ENCODE measurements around the gene IKBKE.

The IKBKE gene

DNA sequence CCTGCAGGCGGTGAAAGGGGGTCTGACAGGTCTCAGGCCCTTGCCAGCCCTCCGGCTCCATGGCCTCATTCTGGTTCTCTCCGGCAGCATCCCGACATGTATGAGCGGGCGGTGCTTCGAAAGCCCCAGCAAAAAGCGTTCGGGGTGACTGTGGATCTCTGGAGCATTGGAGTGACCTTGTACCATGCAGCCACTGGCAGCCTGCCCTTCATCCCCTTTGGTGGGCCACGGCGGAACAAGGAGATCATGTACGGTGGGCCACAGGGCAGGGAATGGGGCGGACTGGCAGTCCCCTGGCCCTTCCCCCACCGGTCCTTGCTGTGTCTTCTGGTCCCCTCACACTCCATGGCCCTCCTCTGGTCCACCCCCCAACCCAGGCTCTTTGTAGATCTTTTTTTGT, 6.3 kb downstream of the IKBKE start:
- TF ChIP-seq ZBTB7A (IDR thresholded peaks at IDR 0.05; ENCODE audit: low read depth) (no peak), EGR1 (IDR thresholded peaks at IDR 0.05) (no peak), YY1 (IDR thresholded peaks at IDR 0.05; ENCODE audit: low read depth) (no peak), FOXM1 (IDR thresholded peaks at IDR 0.05; ENCODE audit: borderline replicate concordance, low read depth) (no peak), NFIC (IDR thresholded peaks at IDR 0.05) (no peak), CREB1 (IDR thresholded peaks at IDR 0.05; ENCODE audit: low read depth) (no peak), CEBPB (IDR thresholded peaks at IDR 0.05) (no peak), TCF12 (IDR thresholded peaks at IDR 0.05; ENCODE audit: low read depth) (no peak), RAD21 (IDR thresholded peaks at IDR 0.05; ENCODE audit: low read depth) (no peak), EP300 (IDR thresholded peaks at IDR 0.05; ENCODE audit: borderline replicate concordance) (no peak), TAF1 (IDR thresholded peaks at IDR 0.05; ENCODE audit: low read depth) (no peak), TEAD4 (IDR thresholded peaks at IDR 0.05) (no peak)
- TF ChIP-seq, protein P1, sequence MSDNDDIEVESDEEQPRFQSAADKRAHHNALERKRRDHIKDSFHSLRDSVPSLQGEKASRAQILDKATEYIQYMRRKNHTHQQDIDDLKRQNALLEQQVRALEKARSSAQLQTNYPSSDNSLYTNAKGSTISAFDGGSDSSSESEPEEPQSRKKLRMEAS (IDR thresholded peaks at IDR 0.05) = no peak
- TF ChIP-seq, protein P2, sequence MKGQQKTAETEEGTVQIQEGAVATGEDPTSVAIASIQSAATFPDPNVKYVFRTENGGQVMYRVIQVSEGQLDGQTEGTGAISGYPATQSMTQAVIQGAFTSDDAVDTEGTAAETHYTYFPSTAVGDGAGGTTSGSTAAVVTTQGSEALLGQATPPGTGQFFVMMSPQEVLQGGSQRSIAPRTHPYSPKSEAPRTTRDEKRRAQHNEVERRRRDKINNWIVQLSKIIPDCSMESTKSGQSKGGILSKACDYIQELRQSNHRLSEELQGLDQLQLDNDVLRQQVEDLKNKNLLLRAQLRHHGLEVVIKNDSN (IDR thresholded peaks at IDR 0.05) = no peak
- TF ChIP-seq, protein P3, sequence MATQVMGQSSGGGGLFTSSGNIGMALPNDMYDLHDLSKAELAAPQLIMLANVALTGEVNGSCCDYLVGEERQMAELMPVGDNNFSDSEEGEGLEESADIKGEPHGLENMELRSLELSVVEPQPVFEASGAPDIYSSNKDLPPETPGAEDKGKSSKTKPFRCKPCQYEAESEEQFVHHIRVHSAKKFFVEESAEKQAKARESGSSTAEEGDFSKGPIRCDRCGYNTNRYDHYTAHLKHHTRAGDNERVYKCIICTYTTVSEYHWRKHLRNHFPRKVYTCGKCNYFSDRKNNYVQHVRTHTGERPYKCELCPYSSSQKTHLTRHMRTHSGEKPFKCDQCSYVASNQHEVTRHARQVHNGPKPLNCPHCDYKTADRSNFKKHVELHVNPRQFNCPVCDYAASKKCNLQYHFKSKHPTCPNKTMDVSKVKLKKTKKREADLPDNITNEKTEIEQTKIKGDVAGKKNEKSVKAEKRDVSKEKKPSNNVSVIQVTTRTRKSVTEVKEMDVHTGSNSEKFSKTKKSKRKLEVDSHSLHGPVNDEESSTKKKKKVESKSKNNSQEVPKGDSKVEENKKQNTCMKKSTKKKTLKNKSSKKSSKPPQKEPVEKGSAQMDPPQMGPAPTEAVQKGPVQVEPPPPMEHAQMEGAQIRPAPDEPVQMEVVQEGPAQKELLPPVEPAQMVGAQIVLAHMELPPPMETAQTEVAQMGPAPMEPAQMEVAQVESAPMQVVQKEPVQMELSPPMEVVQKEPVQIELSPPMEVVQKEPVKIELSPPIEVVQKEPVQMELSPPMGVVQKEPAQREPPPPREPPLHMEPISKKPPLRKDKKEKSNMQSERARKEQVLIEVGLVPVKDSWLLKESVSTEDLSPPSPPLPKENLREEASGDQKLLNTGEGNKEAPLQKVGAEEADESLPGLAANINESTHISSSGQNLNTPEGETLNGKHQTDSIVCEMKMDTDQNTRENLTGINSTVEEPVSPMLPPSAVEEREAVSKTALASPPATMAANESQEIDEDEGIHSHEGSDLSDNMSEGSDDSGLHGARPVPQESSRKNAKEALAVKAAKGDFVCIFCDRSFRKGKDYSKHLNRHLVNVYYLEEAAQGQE (IDR thresholded peaks at IDR 0.05; ENCODE audit: low read depth) = no peak

DNA sequence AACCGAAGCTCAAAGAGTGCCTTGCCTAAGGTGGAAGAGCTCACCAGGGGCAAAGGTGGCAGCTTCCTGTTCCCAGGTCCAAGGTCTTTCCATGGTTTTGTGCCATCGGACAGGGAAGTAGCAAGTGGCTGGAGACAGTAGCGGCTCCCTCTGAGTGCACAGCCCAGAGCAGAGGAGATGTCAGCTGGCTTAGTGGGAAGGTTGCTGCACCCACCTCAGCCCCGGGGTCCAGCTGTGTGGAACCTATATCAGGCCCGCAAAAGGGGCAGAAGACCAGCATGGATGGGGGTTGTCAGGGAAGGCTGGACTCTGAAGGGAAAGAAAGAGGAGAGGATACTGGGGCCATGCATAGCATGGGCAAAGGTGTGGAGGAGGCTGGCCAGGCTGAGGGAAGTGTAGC, 6.8 kb downstream of the IKBKE start:
- TF ChIP-seq TCF12 (IDR thresholded peaks at IDR 0.05; ENCODE audit: low read depth) (no peak), ZBTB7A (IDR thresholded peaks at IDR 0.05; ENCODE audit: low read depth) (no peak), CREB1 (IDR thresholded peaks at IDR 0.05; ENCODE audit: low read depth) (no peak)
- TF ChIP-seq, protein P3 (IDR thresholded peaks at IDR 0.05; ENCODE audit: low read depth) = no peak
- TF ChIP-seq, protein P1 (IDR thresholded peaks at IDR 0.05) = no peak

DNA sequence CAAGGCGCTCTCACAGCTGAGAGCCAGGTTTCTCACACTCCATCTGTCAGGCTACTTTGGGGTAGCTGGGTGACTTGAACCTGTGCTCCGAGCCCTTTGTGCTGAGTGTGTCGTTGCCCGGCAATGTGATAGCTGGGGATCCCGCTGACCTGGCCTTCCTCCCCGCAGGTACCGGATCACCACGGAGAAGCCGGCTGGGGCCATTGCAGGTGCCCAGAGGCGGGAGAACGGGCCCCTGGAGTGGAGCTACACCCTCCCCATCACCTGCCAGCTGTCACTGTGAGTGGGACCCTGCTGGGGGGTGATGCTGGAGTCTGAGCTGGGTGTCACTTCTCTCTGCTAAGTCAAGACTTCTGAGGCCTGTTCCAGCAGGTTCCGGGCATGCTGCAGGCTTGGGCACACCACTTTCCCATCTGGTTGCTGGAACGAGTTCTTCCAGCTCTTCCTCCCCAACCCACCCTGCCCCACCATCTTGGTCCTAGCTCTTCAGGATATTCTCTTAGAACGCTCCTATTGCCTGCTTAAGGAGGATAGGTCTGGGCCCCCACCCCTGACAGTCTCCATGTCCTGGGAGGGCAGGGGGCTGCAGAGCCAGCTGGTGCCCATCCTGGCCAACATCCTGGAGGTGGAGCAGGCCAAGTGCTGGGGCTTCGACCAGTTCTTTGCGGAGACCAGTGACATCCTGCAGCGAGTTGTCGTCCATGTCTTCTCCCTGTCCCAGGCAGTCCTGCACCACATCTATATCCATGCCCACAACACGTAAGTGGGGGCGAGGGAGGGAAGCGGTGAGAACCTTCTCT, 7.5 kb downstream of the IKBKE start:
- no peak for TF ChIP-seq TAF1 (IDR thresholded peaks at IDR 0.05; ENCODE audit: low read depth)
- no peak for TF ChIP-seq NFIC (IDR thresholded peaks at IDR 0.05)
- TF ChIP-seq EGR1 (IDR thresholded peaks at IDR 0.05) = no peak
- TF ChIP-seq TEAD4 (IDR thresholded peaks at IDR 0.05) = no peak
- TF ChIP-seq, protein P1 (IDR thresholded peaks at IDR 0.05) = no peak
- TF ChIP-seq, protein P3 (IDR thresholded peaks at IDR 0.05; ENCODE audit: low read depth) = no peak
- TF ChIP-seq, protein P2 (IDR thresholded peaks at IDR 0.05) = no peak
- TF ChIP-seq CREB1 (IDR thresholded peaks at IDR 0.05; ENCODE audit: low read depth) = no peak
- no peak for TF ChIP-seq TCF12 (IDR thresholded peaks at IDR 0.05; ENCODE audit: low read depth)
- TF ChIP-seq FOXM1 (IDR thresholded peaks at IDR 0.05; ENCODE audit: borderline replicate concordance, low read depth) = no peak
- TF ChIP-seq RAD21 (IDR thresholded peaks at IDR 0.05; ENCODE audit: low read depth) = no peak
- no peak for TF ChIP-seq ZBTB7A (IDR thresholded peaks at IDR 0.05; ENCODE audit: low read depth)
- no peak for TF ChIP-seq CEBPB (IDR thresholded peaks at IDR 0.05)
- TF ChIP-seq EP300 (IDR thresholded peaks at IDR 0.05; ENCODE audit: borderline replicate concordance) = no peak
- TF ChIP-seq YY1 (IDR thresholded peaks at IDR 0.05; ENCODE audit: low read depth) = no peak

DNA sequence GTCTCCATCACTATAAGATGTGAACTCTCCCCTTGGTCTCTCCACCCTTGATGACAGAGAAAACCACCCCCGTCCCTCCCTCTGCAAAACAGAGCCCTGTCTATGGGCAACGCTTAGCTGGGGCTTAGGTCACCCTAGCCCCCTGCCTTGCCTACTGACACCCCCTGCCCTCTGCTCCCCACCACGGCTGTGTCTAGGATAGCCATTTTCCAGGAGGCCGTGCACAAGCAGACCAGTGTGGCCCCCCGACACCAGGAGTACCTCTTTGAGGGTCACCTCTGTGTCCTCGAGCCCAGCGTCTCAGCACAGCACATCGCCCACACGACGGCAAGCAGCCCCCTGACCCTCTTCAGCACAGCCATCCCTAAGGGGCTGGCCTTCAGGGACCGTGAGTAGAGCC, 8.5 kb downstream of the IKBKE start:
- no peak for TF ChIP-seq TEAD4 (IDR thresholded peaks at IDR 0.05)
- no peak for TF ChIP-seq NFIC (IDR thresholded peaks at IDR 0.05)
- TF ChIP-seq EP300 (IDR thresholded peaks at IDR 0.05; ENCODE audit: borderline replicate concordance) = no peak
- TF ChIP-seq, protein P3 (IDR thresholded peaks at IDR 0.05; ENCODE audit: low read depth) = no peak
- no peak for TF ChIP-seq FOXM1 (IDR thresholded peaks at IDR 0.05; ENCODE audit: borderline replicate concordance, low read depth)
- TF ChIP-seq ZBTB7A (IDR thresholded peaks at IDR 0.05; ENCODE audit: low read depth) = no peak
- TF ChIP-seq YY1 (IDR thresholded peaks at IDR 0.05; ENCODE audit: low read depth) = no peak
- TF ChIP-seq, protein P2 (IDR thresholded peaks at IDR 0.05) = no peak
- no peak for TF ChIP-seq TCF12 (IDR thresholded peaks at IDR 0.05; ENCODE audit: low read depth)
- no peak for TF ChIP-seq TAF1 (IDR thresholded peaks at IDR 0.05; ENCODE audit: low read depth)
- TF ChIP-seq CEBPB (IDR thresholded peaks at IDR 0.05) = no peak
- no peak for TF ChIP-seq CREB1 (IDR thresholded peaks at IDR 0.05; ENCODE audit: low read depth)
- TF ChIP-seq RAD21 (IDR thresholded peaks at IDR 0.05; ENCODE audit: low read depth) = no peak
- TF ChIP-seq, protein P1 (IDR thresholded peaks at IDR 0.05) = no peak
